GM12878 (cell line): ENCODE measurements around the gene B3GALNT2. TPM values are rescaled to one million over a fixed set of nuclear protein-coding genes. Genes with fewer than 3 reads are reported as not detected.

Experiments
- ATAC-seq: fragments of 200-7000 bp; cut with Tn5 transposase; 3 replicates; pipeline ENCODE4 v1.9.1; 2020; ENCODE audit warnings: mild to moderate bottlenecking, moderate library complexity
- BruUV-seq: library from RNA; stranded (reverse); fragments of 400-500 nt; replicated peaks from 2 replicates; lab custom pipeline; 2021; lab: Mats Ljungman, UMichigan
- CTCF ChIA-PET: fragments of 300-600 bp; sonication (Branson Sonifier 250); formaldehyde crosslinking; extraction: SDS; loops from one replicate; lab custom pipeline; 2021; ENCODE audit warnings: inconsistent platforms; lab: Yijun Ruan, JAX
- POLR2A ChIA-PET: fragments of 350-600 bp; formaldehyde crosslinking; extraction: SDS; loops from one replicate; lab custom pipeline; 2021; ENCODE audit warnings: inconsistent platforms; lab: Charles Lee
- RAD21 ChIA-PET: fragments of 300-600 bp; sonication (Branson Sonifier 250); formaldehyde crosslinking; loops from one replicate; lab custom pipeline; 2023; ENCODE audit warnings: antibody characterized with exemption; ENCODE audit not compliant: unreplicated experiment; lab: Charles Lee
- SMC1A ChIA-PET: fragments of 300-600 bp; sonication (Branson Sonifier 250); formaldehyde crosslinking; loops from one replicate; lab custom pipeline; 2023; ENCODE audit not compliant: unreplicated experiment, uncharacterized antibody; lab: Charles Lee
- DNase-seq: peaks from one replicate; pipeline ENCODE4 v3.0.0-alpha.2; 2011; ENCODE audit warnings: low read depth, low spot score
- FAIRE-seq: peaks from 3 replicates; lab custom pipeline; 2011; peaks lifted over from hg19 to GRCh38; lab: Jason Lieb, UNC
- H2AFZ ChIP-seq: 2 replicates; pipeline ENCODE4 v1.6.0; 2011; ENCODE audit warnings: low read depth, low read length, control low read depth; ENCODE audit not compliant: control insufficient read depth
- H3K27ac ChIP-seq: 2 replicates; pipeline ENCODE4 v1.5.1; 2011; ENCODE audit warnings: control low read depth; ENCODE audit not compliant: control insufficient read depth, insufficient read depth
- H3K27me3 ChIP-seq, 2 experiments: replicated peaks in 1 of 2; 2 replicates each; pipeline versions ENCODE4 v1.6.0 to v1.6.1; 2011; ENCODE audit warnings: low read length in 1 of 2; ENCODE audit not compliant: control insufficient read depth in 2 of 2, insufficient read depth in 2 of 2
- H3K36me3 ChIP-seq, 2 experiments: 2 replicates each; pipeline ENCODE4 v1.5.1; 2011; ENCODE audit warnings: low read length in 1 of 2; ENCODE audit not compliant: control insufficient read depth in 2 of 2, insufficient read depth in 2 of 2
- H3K4me1 ChIP-seq: 2 replicates; pipeline ENCODE4 v1.6.1; 2011; ENCODE audit warnings: mild to moderate bottlenecking, low read length, moderate library complexity, mixed read lengths; ENCODE audit not compliant: control insufficient read depth, insufficient read depth
- H3K4me2 ChIP-seq: 2 replicates; pipeline ENCODE4 v1.6.0; 2011; ENCODE audit warnings: control low read depth; ENCODE audit not compliant: control insufficient read depth, insufficient read depth
- H3K4me3 ChIP-seq: fragments of 200-600 bp; sonication (generic); 2 replicates; pipeline ENCODE4 v1.5.1; 2016
- H3K79me2 ChIP-seq: 2 replicates; pipeline ENCODE4 v1.6.0; 2011; ENCODE audit warnings: low read length; ENCODE audit not compliant: control insufficient read depth, insufficient read depth
- H3K9ac ChIP-seq: 2 replicates; pipeline ENCODE4 v1.8.0; 2011; ENCODE audit warnings: low read length, control low read depth, mixed read lengths; ENCODE audit not compliant: control insufficient read depth, insufficient read depth
- H3K9me3 ChIP-seq: replicated peaks from 3 replicates; pipeline ENCODE4 v1.5.1; 2011; ENCODE audit warnings: mild to moderate bottlenecking, low read length; ENCODE audit not compliant: control insufficient read depth, insufficient read depth
- H4K20me1 ChIP-seq: 2 replicates; pipeline ENCODE4 v1.6.0; 2011; ENCODE audit not compliant: control insufficient read depth, insufficient read depth
- EED ChIP-seq: sonication (generic); IDR thresholded peaks from 2 replicates; pipeline ENCODE4 v1.6.1; 2016; ENCODE audit warnings: antibody characterized with exemption, low read depth
- HDGF ChIP-seq: fragments of 450-650 bp; IDR thresholded peaks from 2 replicates; pipeline ENCODE4 v1.6.1; 2016; ENCODE audit warnings: antibody characterized with exemption
- KDM1A ChIP-seq: fragments of 200-600 bp; sonication (generic); IDR thresholded peaks from 2 replicates; pipeline ENCODE4 v1.6.1; 2016; ENCODE audit warnings: borderline replicate concordance
- MEF2B ChIP-seq: fragments of 450-650 bp; IDR thresholded peaks from 2 replicates; pipeline ENCODE4 v1.6.1; 2018; ENCODE audit warnings: mild to moderate bottlenecking, moderate library complexity; ENCODE audit not compliant: partially characterized antibody, poor library complexity, severe bottlenecking
- MTA2 ChIP-seq: fragments of 450-650 bp; IDR thresholded peaks from 2 replicates; pipeline ENCODE4 v1.6.1; 2016; ENCODE audit warnings: low read depth, mild to moderate bottlenecking, moderate library complexity
- PAX5 ChIP-seq: IDR thresholded peaks from 2 replicates; pipeline ENCODE4 v1.6.1; 2011; ENCODE audit warnings: low read depth, low read length, borderline replicate concordance
- PKNOX1 ChIP-seq: fragments of 450-650 bp; IDR thresholded peaks from 2 replicates; pipeline ENCODE4 v1.6.1; 2016; ENCODE audit warnings: mild to moderate bottlenecking
- POLR2AphosphoS5 ChIP-seq: IDR thresholded peaks from 2 replicates; pipeline ENCODE4 v1.6.1; 2011; ENCODE audit warnings: mild to moderate bottlenecking, low read length, inconsistent platforms
- RB1 ChIP-seq: fragments of 450-650 bp; formaldehyde crosslinking; IDR thresholded peaks from 2 replicates; pipeline ENCODE4 v1.6.1; 2017; ENCODE audit warnings: mild to moderate bottlenecking, borderline replicate concordance
- SIN3A ChIP-seq: IDR thresholded peaks from 2 replicates; pipeline ENCODE4 v1.6.1; 2012; ENCODE audit warnings: low read depth, low read length, improper control_type of control experiment
- SPI1 ChIP-seq: IDR thresholded peaks from 2 replicates; pipeline ENCODE4 v1.6.1; 2011; ENCODE audit warnings: low read depth, mild to moderate bottlenecking, low read length, moderate library complexity, borderline replicate concordance; ENCODE audit not compliant: insufficient read depth
- SREBF2 ChIP-seq: IDR thresholded peaks from 2 replicates; pipeline ENCODE4 v1.6.1; 2012; ENCODE audit warnings: mild to moderate bottlenecking, low read length
- STAT3 ChIP-seq: IDR thresholded peaks from 2 replicates; pipeline ENCODE4 v1.6.1; 2011; ENCODE audit warnings: low read depth, low read length, improper control_type of control experiment
- TBL1XR1 ChIP-seq: IDR thresholded peaks from 2 replicates; pipeline ENCODE4 v1.6.1; 2012; ENCODE audit warnings: low read depth, low read length, improper control_type of control experiment
- TCF12 ChIP-seq: IDR thresholded peaks from 2 replicates; pipeline ENCODE4 v1.6.1; 2011; ENCODE audit warnings: low read depth, mild to moderate bottlenecking, low read length
- ZNF207 ChIP-seq: fragments of 450-650 bp; IDR thresholded peaks from 2 replicates; pipeline ENCODE4 v1.6.1; 2014; ENCODE audit warnings: antibody characterized with exemption, mild to moderate bottlenecking, borderline replicate concordance
- ZSCAN29 ChIP-seq: fragments of 450-650 bp; IDR thresholded peaks from 2 replicates; pipeline ENCODE4 v1.6.1; 2017; ENCODE audit warnings: mild to moderate bottlenecking, moderate library complexity
- WGBS: methylation state at CpG from one replicate; pipeline ENCODE4 v1.1.6; 2016; ENCODE audit warnings: low lambda C conversion rate; ENCODE audit not compliant: insufficient replicate concordance, insufficient coverage; ENCODE audit errors: missing lambda C conversion rate; 5-methylcytosine and 5-hydroxymethylcytosine counted together
- in situ Hi-C: fragments of 300-500 bp; cut with MboI; formaldehyde crosslinking; loops from 9 replicates; pipeline ENCODE4 v1.14.3; 2018; ENCODE audit warnings: mixed read lengths
- intact Hi-C: fragments of 100-400 bp; cut with micrococcal nuclease; formaldehyde crosslinking; loops from one replicate; pipeline ENCODE4 v1.14.2; 2022; ENCODE audit not compliant: unreplicated experiment
- polyA plus RNA-seq, 11 experiments: library from polyadenylated mRNA; depleted of rRNA in 4 of 11; unstranded in 6 of 11; stranded (reverse) in 5 of 11; fragments of >200 nt; fragmentation: Nextera tagmentation in 4 of 11; fragmentation: Illumina TruSeq in 1 of 11; extraction: Ambion mirVana in 4 of 11; extraction: Trizol in 1 of 11; gene quantifications; 1 replicate in 1 of 11; 2 replicates in 10 of 11; pipeline versions ENCODE4 v1.2.1 to v1.2.3, GENCODE V29; 2011 to 2016; ENCODE audit warnings: inconsistent platforms in 2 of 11, missing spikeins in 2 of 11, low read depth in 1 of 11
- total RNA-seq, 4 experiments: library from RNA; depleted of rRNA in 3 of 4; stranded (reverse); fragments of >200 nt in 3 of 4; fragmentation: Illumina TruSeq in 1 of 4; extraction: Trizol in 1 of 4; gene quantifications; 2 replicates each; pipeline versions ENCODE4 v1.2.1 to v1.2.3, GENCODE V29; 2013 to 2021
- TF ChIP-seq, protein P1 (sequence below): fragments of 150-350 bp; IDR thresholded peaks from 2 replicates; pipeline ENCODE4 v1.6.1; 2014; ENCODE audit warnings: mild to moderate bottlenecking, low read depth, low read length

Gene B3GALNT2
- total and polyA plus RNA-seq, 10 of the 15 experiments (the other 5 are each of a cell fraction or from before 2014, with no cell fraction given): 0.77 to 19.7 (median 12.7) TPM

DNA sequence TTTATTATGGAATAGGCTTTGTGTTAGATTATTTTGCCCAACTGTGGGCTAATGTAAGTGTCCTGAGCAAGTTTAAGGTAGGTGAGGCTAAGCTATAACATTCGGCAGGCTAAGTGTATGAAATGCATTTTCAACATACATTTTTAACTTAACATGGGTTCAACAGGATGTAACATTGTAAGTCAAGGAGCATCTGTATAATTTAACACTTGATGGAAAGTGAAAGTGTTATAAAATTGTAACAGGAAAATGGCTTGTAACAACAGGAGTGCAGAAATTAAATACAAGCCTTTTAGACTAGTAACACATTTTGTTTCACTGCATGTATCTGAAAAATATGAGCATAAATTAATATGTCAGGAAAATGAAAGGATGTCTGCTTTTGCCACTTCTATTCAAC is 42.3 kb downstream of the B3GALNT2 start:
- FAIRE-seq (peak; percentile 44), ATAC-seq (no peak; the same call in 1 of the 3 replicates), DNase-seq (no peak)
- Histone ChIP-seq H3K4me3 (no peak overlapping the region), H2AFZ (peak overlapping the region; percentile 45; the same call in 1 of the 2 replicates), H3K27ac (peak overlapping the region; percentile 33; the same call in 1 of the 2 replicates), H4K20me1 (no peaks in the 10 kb centered on the region), H3K79me2 (no peaks in the 10 kb centered on the region), H3K4me2 (peak overlapping the region; percentile 25; the same call in 1 of the 2 replicates), H3K27me3 (no peaks in the 10 kb centered on the region), H3K36me3 (peaks cover 0 to 3% of the 10 kb centered on the region in 2 experiments; a peak in 1 of 4 replicates), H3K9me3 (no peaks in the 10 kb centered on the region), H3K9ac (no peak overlapping the region), H3K4me1 (no peaks in the 10 kb centered on the region)
- SMC1A ChIA-PET: no interaction called here
- in situ Hi-C loops (no loop called here), intact Hi-C loops (no loop called here)
- RAD21 ChIA-PET: no interaction called here
- 100% methylated on average over 1 of the region's 1 CpG for WGBS
- BruUV-seq: no TSS peak
- CTCF ChIA-PET: interaction anchor here (0.6 kb wide), 1 partner anchor 46 kb away, joined by 4 read pairs; no protein-coding TSS in a partner anchor
- TF ChIP-seq SIN3A: no peak
- TF ChIP-seq, protein P1, sequence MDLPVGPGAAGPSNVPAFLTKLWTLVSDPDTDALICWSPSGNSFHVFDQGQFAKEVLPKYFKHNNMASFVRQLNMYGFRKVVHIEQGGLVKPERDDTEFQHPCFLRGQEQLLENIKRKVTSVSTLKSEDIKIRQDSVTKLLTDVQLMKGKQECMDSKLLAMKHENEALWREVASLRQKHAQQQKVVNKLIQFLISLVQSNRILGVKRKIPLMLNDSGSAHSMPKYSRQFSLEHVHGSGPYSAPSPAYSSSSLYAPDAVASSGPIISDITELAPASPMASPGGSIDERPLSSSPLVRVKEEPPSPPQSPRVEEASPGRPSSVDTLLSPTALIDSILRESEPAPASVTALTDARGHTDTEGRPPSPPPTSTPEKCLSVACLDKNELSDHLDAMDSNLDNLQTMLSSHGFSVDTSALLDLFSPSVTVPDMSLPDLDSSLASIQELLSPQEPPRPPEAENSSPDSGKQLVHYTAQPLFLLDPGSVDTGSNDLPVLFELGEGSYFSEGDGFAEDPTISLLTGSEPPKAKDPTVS: no peak
- TF ChIP-seq EED: no peak
- no peak for TF ChIP-seq HDGF
- TF ChIP-seq TBL1XR1: no peak
- no peak for TF ChIP-seq PAX5
- no peak for TF ChIP-seq MEF2B
- no peak for TF ChIP-seq ZSCAN29
- TF ChIP-seq KDM1A: no peak
- TF ChIP-seq ZNF207: no peak
- no peak for TF ChIP-seq POLR2AphosphoS5
- no peak for TF ChIP-seq TCF12
- no peak for TF ChIP-seq PKNOX1
- TF ChIP-seq SREBF2: no peak
- no peak for TF ChIP-seq STAT3
- TF ChIP-seq MTA2: no peak
- TF ChIP-seq SPI1: no peak
- no peak for TF ChIP-seq RB1
- POLR2A ChIA-PET: no interaction called here
